CD14-positive monocyte (primary cell): ENCODE results near the gene HOXA1. TPM values are rescaled to one million over a fixed set of nuclear protein-coding genes. Genes with fewer than 3 reads are reported as not detected.

Source experiments
- DNase-seq, 3 donors: peaks; one replicate each; pipeline ENCODE4 v3.0.0-alpha.2; 2011 to 2022
- H2AFZ ChIP-seq: 2 replicates; pipeline ENCODE4 v1.6.0; 2012; ENCODE audit warnings: mild to moderate bottlenecking, low read depth, low read length, inconsistent platforms; ENCODE audit not compliant: insufficient read depth, poor library complexity, severe bottlenecking
- H3K27ac ChIP-seq, 2 donors: 1 replicate in 1 of 2; 2 replicates in 1 of 2; pipeline ENCODE4 v1.5.1; 2012 to 2013; ENCODE audit warnings: low read length in 2 of 2, control low read depth in 1 of 2, inconsistent platforms in 1 of 2, low read depth in 1 of 2, mild to moderate bottlenecking in 1 of 2
- H3K27me3 ChIP-seq, 2 donors: one replicate each; pipeline versions ENCODE4 v1.6.0 to v1.6.1; 2011 to 2013; ENCODE audit warnings: low read length in 2 of 2; ENCODE audit not compliant: control insufficient read depth in 2 of 2, insufficient read depth in 2 of 2
- H3K36me3 ChIP-seq, 2 donors: replicated peaks in 1 of 2; 1 replicate in 1 of 2; 2 replicates in 1 of 2; pipeline versions ENCODE4 v1.5.1 to v1.6.1; 2012 to 2013; ENCODE audit warnings: low read length in 2 of 2, control low read depth in 1 of 2, inconsistent platforms in 1 of 2, mild to moderate bottlenecking in 1 of 2; ENCODE audit not compliant: insufficient read depth in 2 of 2, control insufficient read depth in 1 of 2
- H3K4me1 ChIP-seq, 2 donors: 1 replicate in 1 of 2; 2 replicates in 1 of 2; pipeline versions ENCODE4 v1.5.1 to v1.6.1; 2012 to 2013; ENCODE audit warnings: low read length in 2 of 2, control low read depth in 1 of 2, inconsistent platforms in 1 of 2, mild to moderate bottlenecking in 1 of 2, moderate library complexity in 1 of 2; ENCODE audit not compliant: insufficient read depth in 2 of 2, control insufficient read depth in 1 of 2
- H3K4me2 ChIP-seq: replicated peaks from 2 replicates; pipeline ENCODE3; 2012; ENCODE audit warnings: low read length, moderate library complexity, mild to moderate bottlenecking; ENCODE audit not compliant: poor library complexity, severe bottlenecking; ENCODE audit errors: extremely low read depth
- H3K4me3 ChIP-seq, 3 experiments: fragments of 200-600 bp in 1 of 3; sonication (generic) in 1 of 3; replicated peaks in 1 of 3; 1 replicate in 2 of 3; 2 replicates in 1 of 3; pipeline ENCODE4 v1.5.1; 2011 to 2013; ENCODE audit warnings: low read length in 3 of 3, mild to moderate bottlenecking in 3 of 3, control low read depth in 2 of 3, low read depth in 2 of 3, inconsistent platforms in 1 of 3, moderate library complexity in 1 of 3
- H3K79me2 ChIP-seq: 2 replicates; pipeline ENCODE4 v1.6.0; 2012; ENCODE audit warnings: mild to moderate bottlenecking, control low read depth, inconsistent platforms, low read length, moderate library complexity; ENCODE audit not compliant: insufficient read depth
- H3K9ac ChIP-seq: 2 replicates; pipeline ENCODE4 v1.6.0; 2017; ENCODE audit warnings: low read length, mild to moderate bottlenecking; ENCODE audit not compliant: insufficient read depth, poor library complexity, severe bottlenecking
- H3K9me3 ChIP-seq, 2 donors: replicated peaks in 1 of 2; 1 replicate in 1 of 2; 2 replicates in 1 of 2; pipeline versions ENCODE4 v1.5.1 to v1.6.1; 2012 to 2013; ENCODE audit warnings: low read length in 2 of 2, control low read depth in 1 of 2; ENCODE audit not compliant: control insufficient read depth in 1 of 2, insufficient read depth in 1 of 2
- H4K20me1 ChIP-seq: 2 replicates; pipeline ENCODE4 v1.6.0; 2012; ENCODE audit warnings: mild to moderate bottlenecking, low read length, control low read depth, moderate library complexity; ENCODE audit not compliant: insufficient read depth
- H3K27ac Mint-ChIP-seq, 7 donors: one replicate each; pipeline ENCODE4 v1.8.0; 2020; ENCODE audit warnings: mild to moderate bottlenecking in 7 of 7, mixed read lengths in 7 of 7, moderate library complexity in 6 of 7, inconsistent platforms in 2 of 7
- H3K27me3 Mint-ChIP-seq, 3 donors: one replicate each; pipeline ENCODE4 v1.8.0; 2021 to 2022; ENCODE audit warnings: low read depth in 3 of 3, mild to moderate bottlenecking in 3 of 3, mixed read lengths in 3 of 3, moderate library complexity in 3 of 3, inconsistent platforms in 1 of 3
- H3K36me3 Mint-ChIP-seq, 2 donors: one replicate each; pipeline ENCODE4 v1.8.0; 2020; ENCODE audit warnings: mixed read lengths in 2 of 2, inconsistent platforms in 1 of 2, mild to moderate bottlenecking in 1 of 2
- H3K4me1 Mint-ChIP-seq: one replicate; pipeline ENCODE4 v1.8.0; 2020; ENCODE audit warnings: mild to moderate bottlenecking, mixed read lengths
- H3K4me3 Mint-ChIP-seq, 2 donors: one replicate each; pipeline ENCODE4 v1.8.0; 2020; ENCODE audit warnings: mild to moderate bottlenecking in 2 of 2, mixed read lengths in 2 of 2, moderate library complexity in 1 of 2
- H3K9me3 Mint-ChIP-seq, 7 donors: one replicate each; pipeline ENCODE4 v1.8.0; 2020 to 2022; ENCODE audit warnings: mixed read lengths in 7 of 7, mild to moderate bottlenecking in 6 of 7, moderate library complexity in 6 of 7, inconsistent platforms in 2 of 7
- CTCF ChIP-seq: fragments of 200-600 bp; IDR thresholded peaks from one replicate; pipeline ENCODE4 v1.8.0; 2022; ENCODE audit warnings: antibody characterized with exemption, mild to moderate bottlenecking
- WGBS: methylation state at CpG from one replicate; pipeline ENCODE4 v1.1.5; 2013; ENCODE audit warnings: missing lambda C conversion rate; ENCODE audit not compliant: insufficient coverage; 5-methylcytosine and 5-hydroxymethylcytosine counted together
- intact Hi-C, 2 donors: fragments of 100-400 bp; cut with micrococcal nuclease; formaldehyde crosslinking; loops; one replicate each; pipeline versions ENCODE4 v1.15.0 to v1.15.1; 2023
- polyA plus RNA-seq, 3 donors: library from polyadenylated mRNA; depleted of rRNA in 1 of 3; unstranded in 2 of 3; stranded (reverse) in 1 of 3; fragments of 300-500 nt in 2 of 3; fragments of >200 nt in 1 of 3; fragmentation: Illumina TruSeq in 2 of 3; gene quantifications; 1 replicate in 2 of 3; 2 replicates in 1 of 3; pipeline ENCODE4 v1.2.3, GENCODE V29; 2012 to 2021

The HOXA1 gene
- polyA plus RNA-seq, 3 donors = 0.11 to 0.37 TPM; not detected in 1

- no peak overlapping the region for H3K27ac Mint-ChIP-seq
- Histone ChIP-seq H4K20me1 (peaks cover 26% of the 10 kb centered on the region), H3K27me3 (peaks cover 28 to 38% of the 10 kb centered on the region in 2 donors), H3K4me3 (no peak overlapping the region), H3K79me2 (no peaks in the 10 kb centered on the region), H3K9ac (no peak overlapping the region), H2AFZ (no peak overlapping the region), H3K36me3 (no peaks in the 10 kb centered on the region), H3K4me1 (no peaks in the 10 kb centered on the region), H3K9me3 (peaks cover 4 to 8% of the 10 kb centered on the region in 2 donors), H3K27ac (no peak overlapping the region), H3K4me2 (no peak overlapping the region)
- no peak for DNase-seq
- peaks cover 32 to 40% (median 36%) of the 10 kb centered on the region in 3 donors for H3K27me3 Mint-ChIP-seq
- no peak for TF ChIP-seq CTCF
- intact Hi-C loops = no loop called here
- peaks cover 0 to 17% (median 13%) of the 10 kb centered on the region in 7 donors for H3K9me3 Mint-ChIP-seq
- 99% methylated on average over 21 of the region's 47 CpGs for WGBS
- H3K36me3 Mint-ChIP-seq = peaks cover 8 to 11% of the 10 kb centered on the region in 2 donors
- no peak overlapping the region for H3K4me3 Mint-ChIP-seq
- peaks cover 8% of the 10 kb centered on the region for H3K4me1 Mint-ChIP-seq
Measured at GRCh38 chr7:27107391-27108381, 11.9 kb upstream of the HOXA1 start.

GRCh38 chr7:27106901-27107240 is 11.1 kb upstream of the HOXA1 start:
- Histone ChIP-seq H3K9ac (no peak overlapping the region), H3K36me3 (no peaks in the 10 kb centered on the region), H3K4me3 (no peak overlapping the region), H4K20me1 (peaks cover 34% of the 10 kb centered on the region), H3K4me1 (peaks cover 6 to 8% of the 10 kb centered on the region in 2 donors), H3K27ac (no peak overlapping the region), H3K79me2 (no peaks in the 10 kb centered on the region), H3K27me3 (peaks cover 34 to 45% of the 10 kb centered on the region in 2 donors), H3K4me2 (no peak overlapping the region), H2AFZ (no peak overlapping the region), H3K9me3 (peaks cover 4 to 12% of the 10 kb centered on the region in 2 donors)
- H3K9me3 Mint-ChIP-seq = peaks cover 0 to 23% (median 17%) of the 10 kb centered on the region in 7 donors
- no peak for TF ChIP-seq CTCF
- H3K27me3 Mint-ChIP-seq = peaks cover 40 to 48% (median 43%) of the 10 kb centered on the region in 3 donors
- WGBS = 93% methylated on average over 9 of the region's 14 CpGs
- no peak for DNase-seq
- intact Hi-C loops = no loop called here
- H3K4me3 Mint-ChIP-seq = no peak overlapping the region
- peaks cover 10 to 11% of the 10 kb centered on the region in 2 donors for H3K36me3 Mint-ChIP-seq
- H3K4me1 Mint-ChIP-seq = peaks cover 16% of the 10 kb centered on the region
- no peak overlapping the region for H3K27ac Mint-ChIP-seq
